Neural progenitor cell (in vitro differentiated cells): ENCODE measurements around the gene KRTAP3-3.

Experiments
- EZH2 ChIP-seq: fragments of 200-600 bp; sonication (generic); IDR thresholded peaks from 2 replicates; pipeline ENCODE4 v1.6.1; 2017; ENCODE audit warnings: antibody characterized with exemption, mild to moderate bottlenecking, moderate library complexity
- EZH2phosphoT487 ChIP-seq: fragments of 200-600 bp; sonication (generic); IDR thresholded peaks from 2 replicates; pipeline ENCODE4 v1.6.1; 2017; ENCODE audit warnings: antibody characterized with exemption
- TF ChIP-seq, protein P1 (sequence below): fragments of 200-600 bp; sonication (generic); IDR thresholded peaks from 2 replicates; pipeline ENCODE4 v1.5.1; 2017; ENCODE audit warnings: antibody characterized with exemption, mild to moderate bottlenecking

- TF ChIP-seq, protein P1, sequence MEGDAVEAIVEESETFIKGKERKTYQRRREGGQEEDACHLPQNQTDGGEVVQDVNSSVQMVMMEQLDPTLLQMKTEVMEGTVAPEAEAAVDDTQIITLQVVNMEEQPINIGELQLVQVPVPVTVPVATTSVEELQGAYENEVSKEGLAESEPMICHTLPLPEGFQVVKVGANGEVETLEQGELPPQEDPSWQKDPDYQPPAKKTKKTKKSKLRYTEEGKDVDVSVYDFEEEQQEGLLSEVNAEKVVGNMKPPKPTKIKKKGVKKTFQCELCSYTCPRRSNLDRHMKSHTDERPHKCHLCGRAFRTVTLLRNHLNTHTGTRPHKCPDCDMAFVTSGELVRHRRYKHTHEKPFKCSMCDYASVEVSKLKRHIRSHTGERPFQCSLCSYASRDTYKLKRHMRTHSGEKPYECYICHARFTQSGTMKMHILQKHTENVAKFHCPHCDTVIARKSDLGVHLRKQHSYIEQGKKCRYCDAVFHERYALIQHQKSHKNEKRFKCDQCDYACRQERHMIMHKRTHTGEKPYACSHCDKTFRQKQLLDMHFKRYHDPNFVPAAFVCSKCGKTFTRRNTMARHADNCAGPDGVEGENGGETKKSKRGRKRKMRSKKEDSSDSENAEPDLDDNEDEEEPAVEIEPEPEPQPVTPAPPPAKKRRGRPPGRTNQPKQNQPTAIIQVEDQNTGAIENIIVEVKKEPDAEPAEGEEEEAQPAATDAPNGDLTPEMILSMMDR, result no peak
- TF ChIP-seq EZH2 (no peak), EZH2phosphoT487 (no peak)
Observed at GRCh38 chr17:41008811-41009210, 14.8 kb upstream of the KRTAP3-3 start, which contains the start of gene KRTAP3-1.
